ENCODE measurements around the gene PRPF39. TPM values are rescaled to one million over a fixed set of nuclear protein-coding genes. Genes with fewer than 3 reads are reported as not detected.

PRPF39 gene
- total and polyA plus RNA-seq, 2 of the 13 experiments (the other 11 are each of a cell fraction or from before 2014, with no cell fraction given), result 44.2 to 65.0 TPM

DNA sequence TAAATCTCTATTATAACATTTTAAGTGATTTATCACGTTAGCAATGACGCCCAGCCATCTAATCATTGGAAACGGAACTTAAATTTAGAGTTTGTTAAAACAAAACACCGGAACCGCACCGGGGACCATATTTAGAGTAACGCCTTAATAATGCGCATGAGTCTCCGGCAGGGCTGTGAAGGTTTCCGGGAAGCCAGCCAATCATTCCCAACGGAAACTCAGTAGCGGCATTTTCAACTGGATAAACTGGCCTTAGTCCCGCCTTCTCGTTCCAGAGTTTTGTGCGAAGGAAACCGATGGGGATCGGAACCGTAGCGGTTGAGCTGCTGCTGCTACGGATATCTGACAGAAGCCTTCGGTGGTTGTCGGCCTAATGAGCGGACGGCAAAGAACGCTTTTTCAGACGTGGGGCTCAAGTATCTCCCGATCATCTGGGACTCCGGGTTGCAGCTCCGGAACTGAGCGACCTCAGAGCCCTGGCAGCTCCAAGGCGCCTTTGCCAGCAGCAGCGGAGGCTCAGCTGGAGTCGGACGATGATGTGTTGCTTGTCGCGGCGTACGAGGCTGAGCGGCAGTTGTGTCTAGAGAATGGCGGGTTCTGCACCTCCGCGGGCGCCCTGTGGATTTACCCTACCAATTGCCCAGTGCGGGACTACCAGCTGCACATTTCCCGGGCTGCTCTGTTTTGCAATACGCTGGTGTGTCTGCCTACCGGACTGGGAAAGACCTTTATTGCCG lies 51.9 kb downstream of the PRPF39 start, which contains the start of gene FANCM (continued):
- TF ChIP-seq, protein P1, sequence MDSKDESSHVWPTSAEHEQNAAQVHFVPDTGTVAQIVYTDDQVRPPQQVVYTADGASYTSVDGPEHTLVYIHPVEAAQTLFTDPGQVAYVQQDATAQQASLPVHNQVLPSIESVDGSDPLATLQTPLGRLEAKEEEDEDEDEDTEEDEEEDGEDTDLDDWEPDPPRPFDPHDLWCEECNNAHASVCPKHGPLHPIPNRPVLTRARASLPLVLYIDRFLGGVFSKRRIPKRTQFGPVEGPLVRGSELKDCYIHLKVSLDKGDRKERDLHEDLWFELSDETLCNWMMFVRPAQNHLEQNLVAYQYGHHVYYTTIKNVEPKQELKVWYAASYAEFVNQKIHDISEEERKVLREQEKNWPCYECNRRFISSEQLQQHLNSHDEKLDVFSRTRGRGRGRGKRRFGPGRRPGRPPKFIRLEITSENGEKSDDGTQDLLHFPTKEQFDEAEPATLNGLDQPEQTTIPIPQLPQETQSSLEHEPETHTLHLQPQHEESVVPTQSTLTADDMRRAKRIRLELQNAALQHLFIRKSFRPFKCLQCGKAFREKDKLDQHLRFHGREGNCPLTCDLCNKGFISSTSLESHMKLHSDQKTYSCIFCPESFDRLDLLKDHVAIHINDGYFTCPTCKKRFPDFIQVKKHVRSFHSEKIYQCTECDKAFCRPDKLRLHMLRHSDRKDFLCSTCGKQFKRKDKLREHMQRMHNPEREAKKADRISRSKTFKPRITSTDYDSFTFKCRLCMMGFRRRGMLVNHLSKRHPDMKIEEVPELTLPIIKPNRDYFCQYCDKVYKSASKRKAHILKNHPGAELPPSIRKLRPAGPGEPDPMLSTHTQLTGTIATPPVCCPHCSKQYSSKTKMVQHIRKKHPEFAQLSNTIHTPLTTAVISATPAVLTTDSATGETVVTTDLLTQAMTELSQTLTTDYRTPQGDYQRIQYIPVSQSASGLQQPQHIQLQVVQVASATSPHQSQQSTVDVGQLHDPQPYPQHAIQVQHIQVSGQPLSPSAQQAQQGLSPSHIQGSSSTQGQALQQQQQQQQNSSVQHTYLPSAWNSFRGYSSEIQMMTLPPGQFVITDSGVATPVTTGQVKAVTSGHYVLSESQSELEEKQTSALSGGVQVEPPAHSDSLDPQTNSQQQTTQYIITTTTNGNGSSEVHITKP (CRISPR knock-in tag; IDR thresholded peaks at IDR 0.05; ENCODE audit: low read depth), result peak; percentile 41; the same call in 1 of the 2 replicates
- TF ChIP-seq ZNF720 (CRISPR knock-in tag; IDR thresholded peaks at IDR 0.05) (no peak), SIN3B (IDR thresholded peaks at IDR 0.05; ENCODE audit: low read length) (peak; percentile 99), ZFP37 (CRISPR knock-in tag; IDR thresholded peaks at IDR 0.05; ENCODE audit: borderline replicate concordance) (no peak), IKZF4 (CRISPR knock-in tag; IDR thresholded peaks at IDR 0.05; ENCODE audit: borderline replicate concordance, low read depth, not compliant biosample characterization) (peak; percentile 64), BORCS8-MEF2B (CRISPR knock-in tag; IDR thresholded peaks at IDR 0.05) (no peak), SPEN (CRISPR knock-in tag; IDR thresholded peaks at IDR 0.05; ENCODE audit: low read depth) (peak; percentile 38; the same call in 1 of the 2 replicates), ZNF510 (CRISPR knock-in tag; IDR thresholded peaks at IDR 0.05; ENCODE audit: low read depth) (no peak), CREM (IDR thresholded peaks at IDR 0.05) (peak; percentile 72), CREM (CRISPR knock-in tag; IDR thresholded peaks at IDR 0.05) (no peak), HDAC2 (CRISPR knock-in tag; IDR thresholded peaks at IDR 0.05) (peak; percentile 43; the same call in 1 of the 2 replicates), NCOA1 (CRISPR knock-in tag; IDR thresholded peaks at IDR 0.05) (no peak), MLLT10 (CRISPR knock-in tag; IDR thresholded peaks at IDR 0.05) (no peak), PHB2 (IDR thresholded peaks at IDR 0.05; ENCODE audit: partially characterized antibody) (no peak), GTF2F1 (IDR thresholded peaks at IDR 0.05; ENCODE audit: low read length) (no peak), IRX3 (CRISPR knock-in tag; IDR thresholded peaks at IDR 0.05; ENCODE audit: borderline replicate concordance, low read depth) (no peak), MEIS2 (CRISPR knock-in tag; IDR thresholded peaks at IDR 0.05) (no peak), NR2F6 (IDR thresholded peaks at IDR 0.05) (no peak), NR2F6 (CRISPR knock-in tag; IDR thresholded peaks at IDR 0.05) (no peak), RAD21 (CRISPR knock-in tag; IDR thresholded peaks at IDR 0.05) (no peak)
- TF ChIP-seq, protein P2, sequence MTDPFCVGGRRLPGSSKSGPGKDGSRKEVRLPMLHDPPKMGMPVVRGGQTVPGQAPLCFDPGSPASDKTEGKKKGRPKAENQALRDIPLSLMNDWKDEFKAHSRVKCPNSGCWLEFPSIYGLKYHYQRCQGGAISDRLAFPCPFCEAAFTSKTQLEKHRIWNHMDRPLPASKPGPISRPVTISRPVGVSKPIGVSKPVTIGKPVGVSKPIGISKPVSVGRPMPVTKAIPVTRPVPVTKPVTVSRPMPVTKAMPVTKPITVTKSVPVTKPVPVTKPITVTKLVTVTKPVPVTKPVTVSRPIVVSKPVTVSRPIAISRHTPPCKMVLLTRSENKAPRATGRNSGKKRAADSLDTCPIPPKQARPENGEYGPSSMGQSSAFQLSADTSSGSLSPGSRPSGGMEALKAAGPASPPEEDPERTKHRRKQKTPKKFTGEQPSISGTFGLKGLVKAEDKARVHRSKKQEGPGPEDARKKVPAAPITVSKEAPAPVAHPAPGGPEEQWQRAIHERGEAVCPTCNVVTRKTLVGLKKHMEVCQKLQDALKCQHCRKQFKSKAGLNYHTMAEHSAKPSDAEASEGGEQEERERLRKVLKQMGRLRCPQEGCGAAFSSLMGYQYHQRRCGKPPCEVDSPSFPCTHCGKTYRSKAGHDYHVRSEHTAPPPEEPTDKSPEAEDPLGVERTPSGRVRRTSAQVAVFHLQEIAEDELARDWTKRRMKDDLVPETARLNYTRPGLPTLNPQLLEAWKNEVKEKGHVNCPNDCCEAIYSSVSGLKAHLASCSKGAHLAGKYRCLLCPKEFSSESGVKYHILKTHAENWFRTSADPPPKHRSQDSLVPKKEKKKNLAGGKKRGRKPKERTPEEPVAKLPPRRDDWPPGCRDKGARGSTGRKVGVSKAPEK (CRISPR knock-in tag; IDR thresholded peaks at IDR 0.05; ENCODE audit: borderline replicate concordance), result no peak
- TF ChIP-seq, protein P3, sequence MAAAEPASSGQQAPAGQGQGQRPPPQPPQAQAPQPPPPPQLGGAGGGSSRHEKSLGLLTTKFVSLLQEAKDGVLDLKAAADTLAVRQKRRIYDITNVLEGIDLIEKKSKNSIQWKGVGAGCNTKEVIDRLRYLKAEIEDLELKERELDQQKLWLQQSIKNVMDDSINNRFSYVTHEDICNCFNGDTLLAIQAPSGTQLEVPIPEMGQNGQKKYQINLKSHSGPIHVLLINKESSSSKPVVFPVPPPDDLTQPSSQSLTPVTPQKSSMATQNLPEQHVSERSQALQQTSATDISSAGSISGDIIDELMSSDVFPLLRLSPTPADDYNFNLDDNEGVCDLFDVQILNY (CRISPR knock-in tag; conservative IDR thresholded peaks at IDR 0.05), result peak; percentile 91
- TF ChIP-seq, protein P4, sequence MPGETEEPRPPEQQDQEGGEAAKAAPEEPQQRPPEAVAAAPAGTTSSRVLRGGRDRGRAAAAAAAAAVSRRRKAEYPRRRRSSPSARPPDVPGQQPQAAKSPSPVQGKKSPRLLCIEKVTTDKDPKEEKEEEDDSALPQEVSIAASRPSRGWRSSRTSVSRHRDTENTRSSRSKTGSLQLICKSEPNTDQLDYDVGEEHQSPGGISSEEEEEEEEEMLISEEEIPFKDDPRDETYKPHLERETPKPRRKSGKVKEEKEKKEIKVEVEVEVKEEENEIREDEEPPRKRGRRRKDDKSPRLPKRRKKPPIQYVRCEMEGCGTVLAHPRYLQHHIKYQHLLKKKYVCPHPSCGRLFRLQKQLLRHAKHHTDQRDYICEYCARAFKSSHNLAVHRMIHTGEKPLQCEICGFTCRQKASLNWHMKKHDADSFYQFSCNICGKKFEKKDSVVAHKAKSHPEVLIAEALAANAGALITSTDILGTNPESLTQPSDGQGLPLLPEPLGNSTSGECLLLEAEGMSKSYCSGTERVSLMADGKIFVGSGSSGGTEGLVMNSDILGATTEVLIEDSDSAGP (CRISPR knock-in tag; IDR thresholded peaks at IDR 0.05; ENCODE audit: borderline replicate concordance), result peak; percentile 45; the same call in 1 of the 2 replicates

All from HepG2 (cell line).